ENCODE data around the gene S1PR2. TPM values are rescaled to one million over a fixed set of nuclear protein-coding genes. Genes with fewer than 3 reads are reported as not detected.
"Not testable (repeated sequence)": the region's sequence is repeated elsewhere in the genome, so short reads cannot be mapped to it uniquely, and the experiment has no call there.

The S1PR2 gene
- total RNA-seq, 3 donors from 2014 or later = 6.1 to 18.4 (median 13.1) TPM

DNA sequence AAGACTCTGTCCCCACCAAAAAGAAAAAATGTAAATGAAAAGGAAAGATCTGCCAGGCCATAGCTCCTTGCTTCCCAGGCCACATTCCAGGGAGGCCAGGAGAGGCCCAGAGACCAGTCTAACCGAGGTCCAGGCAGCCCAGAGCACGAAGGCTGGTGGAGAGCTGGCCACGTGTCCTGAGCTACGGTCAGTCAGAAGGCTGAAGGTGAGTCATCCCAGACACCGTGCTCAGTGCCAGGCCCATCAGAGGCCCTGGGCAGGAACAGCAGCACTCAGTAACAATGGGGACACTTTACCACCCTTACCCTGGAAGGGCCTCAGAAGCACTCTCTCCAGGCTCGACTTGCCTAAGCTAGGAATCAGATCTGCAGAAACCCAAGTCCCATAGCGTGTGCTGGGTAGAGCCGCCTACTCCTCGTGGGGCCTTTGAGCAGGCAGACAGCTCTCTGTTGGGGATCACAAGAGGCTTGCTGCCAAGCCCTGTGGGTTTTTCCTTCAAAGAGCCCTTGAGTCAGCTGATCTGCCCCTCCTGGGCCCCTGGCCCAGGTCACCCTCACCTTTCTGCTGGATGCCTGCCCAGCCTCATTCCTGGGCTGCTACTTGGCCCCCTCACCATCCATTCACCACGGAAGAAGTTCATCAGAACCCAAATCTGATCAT lies 24.8 kb downstream of the S1PR2 start:
- intact Hi-C loops (cut with DNase I; ENCODE audit: low total_unique reads) = no loop called here

DNA sequence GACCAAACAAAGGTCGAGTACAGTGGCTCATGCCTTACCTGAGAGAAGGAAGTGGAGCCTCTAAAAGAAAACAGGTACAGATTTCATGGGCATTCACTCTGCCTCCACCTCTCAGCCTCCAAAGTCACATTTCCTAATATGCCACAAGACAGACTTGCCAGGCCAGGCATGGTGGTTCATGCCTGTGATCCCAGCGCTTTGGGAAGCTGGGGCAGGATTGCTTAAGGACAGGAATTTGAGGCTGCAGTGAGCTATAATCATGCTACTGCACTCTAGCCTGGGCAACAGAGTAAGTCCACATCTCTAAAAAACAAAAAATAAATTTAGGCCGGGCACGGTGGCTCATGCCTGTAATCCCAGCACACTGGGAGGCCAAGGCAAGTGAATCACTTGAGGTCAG lies 25.5 kb downstream of the S1PR2 start:
- no peaks in the 10 kb centered on the region for H3K36me3 ChIP-seq
- H3K27me3 ChIP-seq = no peaks in the 10 kb centered on the region
- H3K4me1 ChIP-seq = no peaks in the 10 kb centered on the region
- DNase-seq (ENCODE audit: low spot score in 2 of 2) = no peak
- peaks cover 0 to 4% of the 10 kb centered on the region in 2 donors for H3K9me3 ChIP-seq
- H3K4me3 ChIP-seq = no peak overlapping the region
- TF ChIP-seq POLR2A (IDR thresholded peaks at IDR 0.05) (no peak), CTCF (IDR thresholded peaks at IDR 0.05) (no peak), POLR2AphosphoS5 (IDR thresholded peaks at IDR 0.05) (no peak)
- H3K27ac ChIP-seq = peak overlapping the region; percentile 70 to 84
- intact Hi-C loops (cut with DNase I; ENCODE audit: low total_unique reads) = no loop called here

More for the DNA sequence above, 24.8 kb downstream of the S1PR2 start:
- H3K36me3 ChIP-seq = no peaks in the 10 kb centered on the region
- no peak overlapping the region for H3K4me3 ChIP-seq
- H3K27me3 ChIP-seq = no peaks in the 10 kb centered on the region
- TF ChIP-seq CTCF (IDR thresholded peaks at IDR 0.05) = no peak
- TF ChIP-seq POLR2A (IDR thresholded peaks at IDR 0.05) = no peak
- TF ChIP-seq POLR2AphosphoS5 (IDR thresholded peaks at IDR 0.05) = no peak
- H3K4me1 ChIP-seq = no peaks in the 10 kb centered on the region
- peak overlapping the region; percentile 70 to 84 for H3K27ac ChIP-seq
- DNase-seq (ENCODE audit: low spot score in 2 of 2) = peak in 1 of 2 donors; percentile 57
- peaks cover 0 to 4% of the 10 kb centered on the region in 2 donors for H3K9me3 ChIP-seq

GRCh38 chr19:10203686-10204085 lies 27.4 kb downstream of the S1PR2 start:
- H3K4me1 ChIP-seq = no peaks in the 10 kb centered on the region
- no peaks in the 10 kb centered on the region for H3K36me3 ChIP-seq
- TF ChIP-seq POLR2A (IDR thresholded peaks at IDR 0.05) = no peak
- no peak for TF ChIP-seq CTCF (IDR thresholded peaks at IDR 0.05)
- no peak for TF ChIP-seq POLR2AphosphoS5 (IDR thresholded peaks at IDR 0.05)
- no peak for DNase-seq (ENCODE audit: low spot score in 2 of 2)
- no peak overlapping the region for H3K27ac ChIP-seq
- peaks cover 0 to 4% of the 10 kb centered on the region in 2 donors for H3K9me3 ChIP-seq
- no peaks in the 10 kb centered on the region for H3K27me3 ChIP-seq
- no peak overlapping the region for H3K4me3 ChIP-seq
- intact Hi-C loops (cut with DNase I; ENCODE audit: low total_unique reads) = no loop called here

GRCh38 chr19:10201176-10201575 lies 30.0 kb downstream of the S1PR2 start:
- intact Hi-C loops (cut with DNase I; ENCODE audit: low total_unique reads) = no loop called here
- DNase-seq (ENCODE audit: low spot score in 2 of 2) = no peak

DNA sequence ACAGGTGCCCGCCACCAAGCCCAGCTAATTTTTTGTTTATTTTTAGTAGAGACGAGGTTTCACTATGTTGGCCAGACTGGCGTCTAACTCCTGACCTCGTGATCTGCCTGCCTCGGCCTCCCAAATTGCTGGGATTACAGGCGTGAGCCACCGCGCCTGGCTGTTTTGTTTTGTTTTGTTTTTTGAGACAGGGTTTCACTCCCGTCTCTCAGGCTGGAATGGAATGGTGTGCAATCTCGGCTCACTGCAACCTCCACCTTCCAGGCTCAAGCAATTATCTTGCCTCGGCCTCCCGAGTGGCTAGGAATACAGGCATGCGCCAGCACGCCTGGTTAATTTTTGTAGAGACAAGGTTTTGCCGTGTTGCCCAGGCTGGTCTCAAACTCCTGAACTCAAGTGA lies 31.0 kb downstream of the S1PR2 start:
- H3K27me3 ChIP-seq; H3K9me3 ChIP-seq; H3K36me3 ChIP-seq; H3K4me1 ChIP-seq; H3K4me3 ChIP-seq; DNase-seq (ENCODE audit: low spot score in 2 of 2); H3K27ac ChIP-seq; intact Hi-C loops (cut with DNase I; ENCODE audit: low total_unique reads): not testable (repeated sequence)

More at GRCh38 chr19:10201176-10201575, 30.0 kb downstream of the S1PR2 start:
- H3K27ac ChIP-seq = peak overlapping the region in 1 of 2 donors; percentile 19
- TF ChIP-seq POLR2AphosphoS5 (IDR thresholded peaks at IDR 0.05) = no peak
- TF ChIP-seq CTCF (IDR thresholded peaks at IDR 0.05) = no peak
- TF ChIP-seq POLR2A (IDR thresholded peaks at IDR 0.05) = no peak
- H3K36me3 ChIP-seq = no peaks in the 10 kb centered on the region
- no peaks in the 10 kb centered on the region for H3K27me3 ChIP-seq
- no peaks in the 10 kb centered on the region for H3K4me1 ChIP-seq
- no peaks in the 10 kb centered on the region for H3K9me3 ChIP-seq
- no peak overlapping the region for H3K4me3 ChIP-seq

- H3K4me1 ChIP-seq; H3K36me3 ChIP-seq; DNase-seq (ENCODE audit: low spot score in 2 of 2); H3K27me3 ChIP-seq; H3K9me3 ChIP-seq; intact Hi-C loops (cut with DNase I; ENCODE audit: low total_unique reads): not testable (repeated sequence)
- Histone ChIP-seq H3K4me3 (peak overlapping the region in 1 of 3 donors; percentile 20), H3K27ac (peak overlapping the region; percentile 10 to 52)
Measured at GRCh38 chr19:10198889-10199644, 32.1 kb downstream of the S1PR2 start.

Measured in breast epithelium (tissue), 4 donors.